AG09309 (cell line): Measurements from ENCODE around the gene PTPRF.

Experiments
- DNase-seq: peaks from one replicate; pipeline ENCODE4 v3.0.0-alpha.2; 2010; ENCODE audit warnings: low read depth
- H3K4me3 ChIP-seq: 2 replicates; pipeline ENCODE4 v1.5.1; 2011; ENCODE audit warnings: mild to moderate bottlenecking, low read depth, low read length, moderate library complexity; ENCODE audit not compliant: control insufficient read depth
- TF ChIP-seq, protein P1 (sequence below): IDR thresholded peaks from 2 replicates; pipeline ENCODE4 v1.5.1; 2011; ENCODE audit warnings: mild to moderate bottlenecking, low read depth, low read length, inconsistent platforms; ENCODE audit not compliant: insufficient read depth, control insufficient read depth; ENCODE audit errors: missing control alignments

PTPRF gene

DNA sequence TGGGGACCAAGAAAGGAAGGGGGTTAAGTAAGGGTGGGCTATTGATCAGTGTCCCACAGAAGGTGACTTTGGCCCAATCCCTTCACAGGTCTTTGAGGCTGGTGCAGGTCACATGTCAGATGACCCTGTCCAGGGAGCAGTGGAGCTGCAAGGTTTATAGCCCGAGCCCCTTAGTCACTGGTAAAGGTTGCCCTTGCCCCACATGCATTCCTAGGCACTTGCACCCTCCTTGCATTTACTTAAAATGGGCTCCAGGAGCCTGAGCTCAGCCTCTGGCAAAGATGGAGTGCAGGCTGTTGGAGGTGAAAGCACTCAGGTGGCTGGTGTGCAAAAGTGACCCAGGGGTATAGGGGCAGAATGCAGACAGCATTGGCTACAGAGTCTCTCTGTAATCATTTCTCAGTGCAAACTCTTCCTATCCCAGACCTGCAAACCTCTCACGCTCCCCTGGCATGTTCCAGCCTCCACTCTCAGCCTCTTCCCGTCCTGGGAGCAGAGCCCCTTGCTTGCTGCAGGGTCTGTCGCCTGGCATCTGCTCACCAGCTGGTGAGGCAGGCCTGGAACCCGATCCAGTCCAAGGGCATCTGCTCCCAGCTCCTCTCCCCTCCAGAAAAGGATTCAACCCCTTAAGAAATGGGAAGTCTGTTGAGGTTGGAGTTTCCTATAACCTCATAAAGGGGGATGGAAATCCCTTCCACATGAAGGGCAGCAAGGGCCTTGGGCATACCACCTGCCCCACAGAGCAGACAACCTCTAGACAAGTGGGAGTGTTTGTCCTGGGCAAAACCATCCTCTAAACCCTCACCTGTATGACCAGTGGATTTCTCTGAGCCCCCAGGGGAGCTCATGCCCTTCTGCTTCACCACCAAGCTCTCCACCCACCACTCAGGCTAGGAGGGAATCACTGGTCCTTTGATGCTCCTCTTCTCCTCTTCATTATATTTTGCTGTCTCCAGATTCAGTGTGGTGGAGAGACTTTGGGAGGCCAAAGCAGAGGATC lies 23.1 kb upstream of the PTPRF start:
- TF ChIP-seq, protein P1, sequence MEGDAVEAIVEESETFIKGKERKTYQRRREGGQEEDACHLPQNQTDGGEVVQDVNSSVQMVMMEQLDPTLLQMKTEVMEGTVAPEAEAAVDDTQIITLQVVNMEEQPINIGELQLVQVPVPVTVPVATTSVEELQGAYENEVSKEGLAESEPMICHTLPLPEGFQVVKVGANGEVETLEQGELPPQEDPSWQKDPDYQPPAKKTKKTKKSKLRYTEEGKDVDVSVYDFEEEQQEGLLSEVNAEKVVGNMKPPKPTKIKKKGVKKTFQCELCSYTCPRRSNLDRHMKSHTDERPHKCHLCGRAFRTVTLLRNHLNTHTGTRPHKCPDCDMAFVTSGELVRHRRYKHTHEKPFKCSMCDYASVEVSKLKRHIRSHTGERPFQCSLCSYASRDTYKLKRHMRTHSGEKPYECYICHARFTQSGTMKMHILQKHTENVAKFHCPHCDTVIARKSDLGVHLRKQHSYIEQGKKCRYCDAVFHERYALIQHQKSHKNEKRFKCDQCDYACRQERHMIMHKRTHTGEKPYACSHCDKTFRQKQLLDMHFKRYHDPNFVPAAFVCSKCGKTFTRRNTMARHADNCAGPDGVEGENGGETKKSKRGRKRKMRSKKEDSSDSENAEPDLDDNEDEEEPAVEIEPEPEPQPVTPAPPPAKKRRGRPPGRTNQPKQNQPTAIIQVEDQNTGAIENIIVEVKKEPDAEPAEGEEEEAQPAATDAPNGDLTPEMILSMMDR = no peak
- H3K4me3 ChIP-seq = no peak overlapping the region
- no peak for DNase-seq

DNA sequence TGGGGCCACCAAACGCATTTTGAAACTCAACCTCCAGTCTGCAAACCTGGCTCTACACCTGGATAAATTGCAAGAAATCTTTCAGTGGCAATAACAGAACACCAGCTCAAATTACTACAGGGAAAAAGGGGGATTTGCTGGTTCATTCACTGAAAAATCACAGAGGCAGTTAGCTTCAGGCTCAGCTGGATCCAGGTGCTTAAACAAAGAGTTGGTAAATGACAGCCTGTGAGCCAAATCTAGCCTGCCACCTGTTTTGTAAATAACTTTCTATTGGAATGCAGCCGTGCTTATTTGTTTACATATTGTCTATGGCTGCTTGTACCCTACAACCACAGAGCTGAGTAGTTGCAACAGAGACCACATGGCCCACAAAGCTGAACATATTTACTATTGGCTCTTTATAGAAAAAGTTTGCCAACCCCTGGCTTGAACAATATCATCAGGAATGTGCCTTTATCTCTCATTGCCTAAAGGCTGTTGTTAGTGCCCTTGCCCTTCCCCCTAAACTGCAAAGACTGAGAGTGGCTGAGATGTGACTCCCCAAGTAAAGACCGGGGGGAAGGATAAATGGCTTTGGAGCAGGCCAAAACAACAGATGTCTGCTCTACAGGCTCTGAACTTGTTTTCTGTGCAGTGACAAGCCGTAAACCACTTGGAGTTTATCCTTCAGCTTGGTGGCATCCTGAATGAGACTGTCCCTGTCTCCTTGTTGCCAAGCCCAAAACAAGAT lies 21.5 kb upstream of the PTPRF start:
- no peak overlapping the region for H3K4me3 ChIP-seq
- no peak for DNase-seq
- TF ChIP-seq, protein P1 = no peak

- TF ChIP-seq, protein P1 = no peak
- no peak overlapping the region for H3K4me3 ChIP-seq
- no peak for DNase-seq
Observed at GRCh38 chr1:43509740-43510375, 20.8 kb upstream of the PTPRF start.

DNA sequence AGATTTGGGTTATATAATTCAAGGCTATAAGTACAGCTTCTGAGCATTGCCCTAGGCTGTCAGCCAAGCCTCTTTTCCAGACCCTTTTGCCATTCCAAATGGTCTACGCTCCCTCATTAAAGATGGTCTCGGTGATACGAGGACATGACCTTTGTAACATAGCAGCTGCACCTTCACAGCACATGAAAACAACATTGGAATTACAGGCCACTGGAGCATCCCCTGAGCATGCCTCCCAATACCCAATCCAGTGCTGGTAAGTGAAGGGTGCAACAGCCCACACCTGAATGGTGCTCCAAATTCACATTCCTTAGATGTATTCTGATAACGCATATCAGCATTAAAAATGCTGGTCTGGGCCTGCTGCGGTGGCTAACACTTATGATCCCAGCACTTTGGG lies 20.1 kb upstream of the PTPRF start:
- H3K4me3 ChIP-seq = no peak overlapping the region
- DNase-seq = no peak
- TF ChIP-seq, protein P1 = no peak

- H3K4me3 ChIP-seq = no peak overlapping the region
- TF ChIP-seq, protein P1 = no peak
- no peak for DNase-seq
Observed at GRCh38 chr1:43511394-43511793, 19.3 kb upstream of the PTPRF start.

DNA sequence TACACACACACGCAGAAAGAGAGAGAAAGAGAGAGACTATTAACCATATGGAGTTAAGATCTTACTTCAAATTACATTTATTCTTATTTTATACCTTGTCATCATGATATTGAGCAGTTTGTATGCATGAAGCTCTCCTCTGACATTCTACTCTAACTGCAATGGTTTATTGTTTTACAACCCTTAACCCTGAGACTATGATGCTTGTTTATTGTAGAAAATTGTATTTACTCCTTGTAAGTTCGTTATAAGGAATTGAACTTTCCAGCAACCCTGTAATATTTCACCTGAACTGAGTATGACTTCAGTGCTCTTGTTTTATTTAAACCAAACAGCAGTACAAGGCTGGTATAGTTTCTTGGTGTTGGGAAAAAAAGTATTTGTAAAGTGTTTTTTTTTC lies 18.6 kb upstream of the PTPRF start:
- no peak for DNase-seq
- no peak overlapping the region for H3K4me3 ChIP-seq
- TF ChIP-seq, protein P1 = no peak
